ENCODE data around the gene C3orf22. TPM values are rescaled to one million over a fixed set of nuclear protein-coding genes. Genes with fewer than 3 reads are reported as not detected.

C3orf22 gene
- total RNA-seq, 1 donor from 2014 or later = not detected

DNA sequence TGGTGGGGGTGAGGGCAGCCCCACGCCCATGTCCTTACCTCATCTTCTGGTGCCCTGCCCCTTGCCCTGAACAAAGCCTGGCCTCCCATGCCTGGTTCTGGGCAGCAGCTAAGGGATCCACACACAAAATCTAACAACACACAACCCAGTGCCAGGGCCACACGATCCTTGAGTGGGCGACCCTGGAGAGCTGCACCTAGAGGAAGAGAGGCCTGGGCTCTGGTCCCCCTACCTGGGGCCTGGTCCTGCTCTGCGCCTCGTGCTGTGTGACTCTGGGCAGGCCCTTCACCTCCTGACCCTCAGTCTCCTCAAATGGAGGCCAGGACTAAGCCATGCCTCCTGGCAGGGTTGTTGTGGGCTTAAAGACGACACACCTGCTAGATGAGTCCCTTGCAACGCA lies 20.0 kb upstream of the C3orf22 start:
- DNase-seq (no peak), ATAC-seq (ENCODE audit: low read depth) (no peak)
- no peak overlapping the region for H3K27ac Mint-ChIP-seq
- POLR2A ChIA-PET = no interaction called here
- H3K4me1 Mint-ChIP-seq = no peaks in the 10 kb centered on the region
- no peaks in the 10 kb centered on the region for H3K36me3 Mint-ChIP-seq (ENCODE audit: low read depth)
- peaks cover 5% of the 10 kb centered on the region for H3K27me3 Mint-ChIP-seq
- TF ChIP-seq, protein P1, sequence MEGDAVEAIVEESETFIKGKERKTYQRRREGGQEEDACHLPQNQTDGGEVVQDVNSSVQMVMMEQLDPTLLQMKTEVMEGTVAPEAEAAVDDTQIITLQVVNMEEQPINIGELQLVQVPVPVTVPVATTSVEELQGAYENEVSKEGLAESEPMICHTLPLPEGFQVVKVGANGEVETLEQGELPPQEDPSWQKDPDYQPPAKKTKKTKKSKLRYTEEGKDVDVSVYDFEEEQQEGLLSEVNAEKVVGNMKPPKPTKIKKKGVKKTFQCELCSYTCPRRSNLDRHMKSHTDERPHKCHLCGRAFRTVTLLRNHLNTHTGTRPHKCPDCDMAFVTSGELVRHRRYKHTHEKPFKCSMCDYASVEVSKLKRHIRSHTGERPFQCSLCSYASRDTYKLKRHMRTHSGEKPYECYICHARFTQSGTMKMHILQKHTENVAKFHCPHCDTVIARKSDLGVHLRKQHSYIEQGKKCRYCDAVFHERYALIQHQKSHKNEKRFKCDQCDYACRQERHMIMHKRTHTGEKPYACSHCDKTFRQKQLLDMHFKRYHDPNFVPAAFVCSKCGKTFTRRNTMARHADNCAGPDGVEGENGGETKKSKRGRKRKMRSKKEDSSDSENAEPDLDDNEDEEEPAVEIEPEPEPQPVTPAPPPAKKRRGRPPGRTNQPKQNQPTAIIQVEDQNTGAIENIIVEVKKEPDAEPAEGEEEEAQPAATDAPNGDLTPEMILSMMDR (IDR thresholded peaks at IDR 0.05) = no peak
- H3K4me3 Mint-ChIP-seq = no peak overlapping the region
- CTCF ChIA-PET = no interaction called here
- intact Hi-C loops (cut with micrococcal nuclease) = no loop called here
- H3K9me3 Mint-ChIP-seq = no peaks in the 10 kb centered on the region

GRCh38 chr3:126577261-126577660 lies 18.5 kb upstream of the C3orf22 start:
- H3K4me3 Mint-ChIP-seq = no peak overlapping the region
- POLR2A ChIA-PET = no interaction called here
- no peak for ATAC-seq (ENCODE audit: low read depth)
- TF ChIP-seq, protein P1 (IDR thresholded peaks at IDR 0.05) = no peak
- no peaks in the 10 kb centered on the region for H3K36me3 Mint-ChIP-seq (ENCODE audit: low read depth)
- no peaks in the 10 kb centered on the region for H3K4me1 Mint-ChIP-seq
- H3K27ac Mint-ChIP-seq = no peak overlapping the region
- no peak for DNase-seq
- H3K27me3 Mint-ChIP-seq = peaks cover 5% of the 10 kb centered on the region
- CTCF ChIA-PET = no interaction called here
- H3K9me3 Mint-ChIP-seq = no peaks in the 10 kb centered on the region
- intact Hi-C loops (cut with micrococcal nuclease) = no loop called here

- no peak for DNase-seq
- H3K27ac Mint-ChIP-seq = no peak overlapping the region
- H3K4me3 Mint-ChIP-seq = no peak overlapping the region
- CTCF ChIA-PET = no interaction called here
- TF ChIP-seq, protein P1 (IDR thresholded peaks at IDR 0.05) = no peak
- H3K9me3 Mint-ChIP-seq = no peaks in the 10 kb centered on the region
- H3K4me1 Mint-ChIP-seq = no peaks in the 10 kb centered on the region
- ATAC-seq (ENCODE audit: low read depth) = no peak
- POLR2A ChIA-PET = no interaction called here
- intact Hi-C loops (cut with micrococcal nuclease) = no loop called here
- H3K27me3 Mint-ChIP-seq = peaks cover 3% of the 10 kb centered on the region
- H3K36me3 Mint-ChIP-seq (ENCODE audit: low read depth) = no peaks in the 10 kb centered on the region
Observed at GRCh38 chr3:126573492-126574117, 14.9 kb upstream of the C3orf22 start.

DNA sequence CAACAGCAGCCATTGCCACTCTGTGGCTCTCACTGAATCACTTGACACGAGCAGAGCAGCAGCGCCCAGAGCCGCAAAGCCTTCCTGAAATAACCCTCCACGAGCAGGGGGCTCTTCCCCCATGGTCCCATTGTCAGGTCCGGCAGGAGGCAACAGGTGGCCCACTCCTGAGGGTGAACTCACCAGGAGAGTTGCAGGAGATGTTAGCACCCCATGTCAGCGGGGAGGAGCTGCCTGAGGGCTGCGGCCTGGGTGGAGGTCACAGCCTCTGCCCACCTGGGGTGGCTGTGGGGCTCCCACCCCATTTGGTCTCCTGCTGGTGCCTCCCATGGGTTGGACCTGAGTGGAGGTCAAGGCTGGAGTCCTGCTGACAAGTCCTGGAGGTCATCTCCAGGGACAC lies 12.3 kb upstream of the C3orf22 start:
- peaks cover 14% of the 10 kb centered on the region for H3K27me3 Mint-ChIP-seq
- H3K27ac Mint-ChIP-seq = no peak overlapping the region
- H3K4me1 Mint-ChIP-seq = no peaks in the 10 kb centered on the region
- ATAC-seq (ENCODE audit: low read depth) = no peak
- H3K4me3 Mint-ChIP-seq = no peak overlapping the region
- POLR2A ChIA-PET = no interaction called here
- CTCF ChIA-PET = no interaction called here
- DNase-seq = no peak
- TF ChIP-seq, protein P1 (IDR thresholded peaks at IDR 0.05) = no peak
- intact Hi-C loops (cut with micrococcal nuclease) = no loop called here
- H3K36me3 Mint-ChIP-seq (ENCODE audit: low read depth) = no peaks in the 10 kb centered on the region
- no peaks in the 10 kb centered on the region for H3K9me3 Mint-ChIP-seq

DNA sequence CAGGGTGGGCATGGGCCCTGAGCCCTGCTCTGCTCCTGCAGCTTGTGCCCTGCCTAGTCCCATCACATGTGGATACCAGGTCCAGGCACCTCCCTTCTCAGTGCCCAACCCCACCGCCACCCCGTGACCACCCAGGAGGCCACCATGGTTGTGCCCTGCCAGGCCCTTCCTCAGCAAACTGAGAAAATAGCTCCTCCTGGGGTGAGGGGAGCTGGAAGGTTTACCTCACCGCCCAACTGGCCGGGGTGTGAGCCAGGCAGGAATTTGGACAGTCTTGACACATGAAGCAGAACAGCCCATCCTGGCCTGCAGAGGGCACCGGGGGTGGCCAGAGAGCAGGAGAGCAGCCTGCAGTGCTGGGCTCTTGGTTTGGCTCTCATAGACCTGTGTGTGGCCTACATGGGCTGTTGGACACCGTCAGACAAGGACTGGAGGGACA lies 11.4 kb upstream of the C3orf22 start:
- DNase-seq = no peak
- Mint-ChIP-seq H3K27me3 (peaks cover 16% of the 10 kb centered on the region), H3K27ac (no peak overlapping the region), H3K36me3 (ENCODE audit: low read depth) (no peaks in the 10 kb centered on the region), H3K9me3 (no peaks in the 10 kb centered on the region), H3K4me3 (no peak overlapping the region), H3K4me1 (no peaks in the 10 kb centered on the region)
- ChIA-PET CTCF (no interaction called here), POLR2A (no interaction called here)
- no peak for ATAC-seq (ENCODE audit: low read depth)
- TF ChIP-seq, protein P1 (IDR thresholded peaks at IDR 0.05) = no peak
- intact Hi-C loops (cut with micrococcal nuclease) = no loop called here
